ENCODE measurements around the gene IQCN. TPM values are rescaled to one million over a fixed set of nuclear protein-coding genes. Genes with fewer than 3 reads are reported as not detected.

The IQCN gene
- polyA plus RNA-seq, 1 donor (not counting 4 experiments of a cell fraction or from before 2014, with no cell fraction given), result not detected

DNA sequence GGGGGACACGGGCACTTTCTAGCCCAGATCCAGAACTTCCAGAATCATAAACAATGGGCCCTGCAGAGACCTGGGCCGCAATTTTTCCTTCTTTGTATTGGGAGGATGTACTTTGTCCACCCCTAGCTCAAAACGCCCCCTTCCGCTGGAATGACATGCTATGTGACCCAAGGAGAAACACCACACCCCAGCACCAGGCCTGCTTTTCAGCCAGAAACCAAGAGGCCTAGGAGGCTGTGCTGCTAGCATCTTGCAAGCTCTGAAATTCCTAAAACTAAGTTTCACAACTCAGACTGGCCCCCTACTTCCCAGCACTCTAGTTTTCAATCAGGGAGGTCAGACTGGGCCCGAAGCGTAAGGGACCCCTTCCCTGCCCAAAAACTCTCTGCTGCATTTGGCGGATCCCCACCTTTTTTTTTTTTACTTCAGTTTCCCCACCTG lies 48.1 kb upstream of the IQCN start:
- peaks cover 2 to 11% of the 10 kb centered on the region in 2 experiments for H3K36me3 ChIP-seq (ENCODE audit: control insufficient read depth in 2 of 2, extremely low read depth in 1 of 2, insufficient read depth in 2 of 2, low read length in 2 of 2)
- DNase-seq (ENCODE audit: low read depth, low spot score) (peak; percentile 21), FAIRE-seq (no peak)
- H4K20me1 ChIP-seq (ENCODE audit: control insufficient read depth, extremely low read depth, insufficient read depth, low read length), result no peaks in the 10 kb centered on the region
- H3K4me2 ChIP-seq (ENCODE audit: control insufficient read depth, extremely low read depth, insufficient read depth, low read depth, low read length), result peak overlapping the region; percentile 99
- H3K27me3 ChIP-seq (ENCODE audit: control insufficient read depth, extremely low read depth, insufficient read depth, low read length), result no peaks in the 10 kb centered on the region
- H3K9me3 ChIP-seq (ENCODE audit: control insufficient read depth, low read depth, low read length), result no peaks in the 10 kb centered on the region
- peak overlapping the region; percentile 85 to 96 (median 94) for H3K4me3 ChIP-seq (ENCODE audit: control insufficient read depth in 2 of 3, extremely low read depth in 1 of 3, insufficient read depth in 2 of 3, low read depth in 1 of 3, low read length in 3 of 3)
- TF ChIP-seq, protein P1, sequence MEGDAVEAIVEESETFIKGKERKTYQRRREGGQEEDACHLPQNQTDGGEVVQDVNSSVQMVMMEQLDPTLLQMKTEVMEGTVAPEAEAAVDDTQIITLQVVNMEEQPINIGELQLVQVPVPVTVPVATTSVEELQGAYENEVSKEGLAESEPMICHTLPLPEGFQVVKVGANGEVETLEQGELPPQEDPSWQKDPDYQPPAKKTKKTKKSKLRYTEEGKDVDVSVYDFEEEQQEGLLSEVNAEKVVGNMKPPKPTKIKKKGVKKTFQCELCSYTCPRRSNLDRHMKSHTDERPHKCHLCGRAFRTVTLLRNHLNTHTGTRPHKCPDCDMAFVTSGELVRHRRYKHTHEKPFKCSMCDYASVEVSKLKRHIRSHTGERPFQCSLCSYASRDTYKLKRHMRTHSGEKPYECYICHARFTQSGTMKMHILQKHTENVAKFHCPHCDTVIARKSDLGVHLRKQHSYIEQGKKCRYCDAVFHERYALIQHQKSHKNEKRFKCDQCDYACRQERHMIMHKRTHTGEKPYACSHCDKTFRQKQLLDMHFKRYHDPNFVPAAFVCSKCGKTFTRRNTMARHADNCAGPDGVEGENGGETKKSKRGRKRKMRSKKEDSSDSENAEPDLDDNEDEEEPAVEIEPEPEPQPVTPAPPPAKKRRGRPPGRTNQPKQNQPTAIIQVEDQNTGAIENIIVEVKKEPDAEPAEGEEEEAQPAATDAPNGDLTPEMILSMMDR (optimal IDR thresholded peaks at IDR 0.05 in 1 of 3, IDR thresholded peaks at IDR 0.05 in 1 of 3, conservative IDR thresholded peaks at IDR 0.05 in 1 of 3; ENCODE audit: extremely low read depth in 1 of 3, insufficient read depth in 2 of 3, low read length in 3 of 3), result peak in 2 of 3 experiments; percentile 27 to 53
- no peak for TF ChIP-seq EZH2 (IDR thresholded peaks at IDR 0.05; ENCODE audit: low read length)
- peak overlapping the region; percentile 83 for H3K27ac ChIP-seq (ENCODE audit: control insufficient read depth, insufficient read depth, low read length)
- no peaks in the 10 kb centered on the region for H3K9me1 ChIP-seq (ENCODE audit: control insufficient read depth, extremely low read depth, insufficient read depth, low read length)
- dilution Hi-C loops (cut with MboI; ENCODE audit: extremely low pct_ligation_motif_present, low sequenced_read_pairs), result no loop called here
- H3K79me2 ChIP-seq (ENCODE audit: control insufficient read depth, insufficient read depth, low read length), result peaks cover 44% of the 10 kb centered on the region
- H3K4me1 ChIP-seq (ENCODE audit: control insufficient read depth, extremely low read depth, insufficient read depth, low read length), result peaks cover 18% of the 10 kb centered on the region
- peak overlapping the region; percentile 70 for H2AFZ ChIP-seq (ENCODE audit: control insufficient read depth, low read length)
- H3K9ac ChIP-seq (ENCODE audit: control insufficient read depth, extremely low read depth, insufficient read depth, low read length), result peak overlapping the region; percentile 95

DNA sequence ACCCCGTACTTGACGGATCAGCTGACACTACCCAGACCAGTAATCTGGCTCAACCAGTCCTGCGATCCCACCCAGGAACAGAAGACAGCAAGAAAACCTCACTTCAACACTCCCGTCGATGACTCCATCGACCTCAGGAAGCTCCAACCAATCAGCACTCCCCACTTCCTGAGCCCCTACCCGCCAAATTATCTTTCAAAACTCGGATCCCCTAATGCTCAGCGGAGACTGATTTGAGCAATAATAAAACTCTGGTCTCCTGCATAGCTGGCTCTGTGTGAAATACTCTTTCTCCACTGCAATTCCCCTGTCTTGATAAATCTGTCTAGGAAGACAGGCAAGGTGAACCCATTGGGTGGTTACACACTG lies 47.5 kb upstream of the IQCN start:
- Histone ChIP-seq H3K36me3 (ENCODE audit: control insufficient read depth in 2 of 2, extremely low read depth in 1 of 2, insufficient read depth in 2 of 2, low read length in 2 of 2) (peaks cover 2 to 11% of the 10 kb centered on the region in 2 experiments), H3K27ac (ENCODE audit: control insufficient read depth, insufficient read depth, low read length) (peak overlapping the region; percentile 83), H3K9me1 (ENCODE audit: control insufficient read depth, extremely low read depth, insufficient read depth, low read length) (no peaks in the 10 kb centered on the region), H3K9ac (ENCODE audit: control insufficient read depth, extremely low read depth, insufficient read depth, low read length) (peak overlapping the region; percentile 95), H2AFZ (ENCODE audit: control insufficient read depth, low read length) (no peak overlapping the region), H3K4me3 (ENCODE audit: control insufficient read depth in 2 of 3, extremely low read depth in 1 of 3, insufficient read depth in 2 of 3, low read depth in 1 of 3, low read length in 3 of 3) (peak overlapping the region; percentile 85 to 96 (median 94)), H3K4me1 (ENCODE audit: control insufficient read depth, extremely low read depth, insufficient read depth, low read length) (peaks cover 18% of the 10 kb centered on the region), H3K9me3 (ENCODE audit: control insufficient read depth, low read depth, low read length) (no peaks in the 10 kb centered on the region), H4K20me1 (ENCODE audit: control insufficient read depth, extremely low read depth, insufficient read depth, low read length) (no peaks in the 10 kb centered on the region), H3K4me2 (ENCODE audit: control insufficient read depth, extremely low read depth, insufficient read depth, low read depth, low read length) (peak overlapping the region; percentile 99), H3K79me2 (ENCODE audit: control insufficient read depth, insufficient read depth, low read length) (peaks cover 45% of the 10 kb centered on the region), H3K27me3 (ENCODE audit: control insufficient read depth, extremely low read depth, insufficient read depth, low read length) (no peaks in the 10 kb centered on the region)
- no peak for TF ChIP-seq EZH2 (IDR thresholded peaks at IDR 0.05; ENCODE audit: low read length)
- TF ChIP-seq, protein P1 (optimal IDR thresholded peaks at IDR 0.05 in 1 of 3, IDR thresholded peaks at IDR 0.05 in 1 of 3, conservative IDR thresholded peaks at IDR 0.05 in 1 of 3; ENCODE audit: extremely low read depth in 1 of 3, insufficient read depth in 2 of 3, low read length in 3 of 3), result no peak
- FAIRE-seq, result no peak
- no peak for DNase-seq (ENCODE audit: low read depth, low spot score)
- dilution Hi-C loops (cut with MboI; ENCODE audit: extremely low pct_ligation_motif_present, low sequenced_read_pairs), result no loop called here
